Naive B cell (primary cell): ENCODE results near the gene NELFE. TPM values are rescaled to one million over a fixed set of nuclear protein-coding genes. Genes with fewer than 3 reads are reported as not detected.
A peak's percentile ranks its signal among the peaks of the same experiment; 100 is the strongest.
"Not testable (repeated sequence)": the region's sequence is repeated elsewhere in the genome, so short reads cannot be mapped to it uniquely, and the experiment has no call there.

Experiments
- ATAC-seq, 2 donors: fragments of 150-1000 bp; cut with Tn5 transposase; 2 replicates each; pipeline ENCODE4 v1.10.0; 2021; ENCODE audit warnings: low read depth in 2 of 2, mild to moderate bottlenecking in 2 of 2, moderate library complexity in 2 of 2
- DNase-seq: peaks from one replicate; pipeline ENCODE4 v3.0.0; 2022
- H3K27ac Mint-ChIP-seq, 6 donors: one replicate each; pipeline ENCODE4 v1.8.0; 2020 to 2022; ENCODE audit warnings: mild to moderate bottlenecking in 6 of 6, mixed read lengths in 6 of 6, moderate library complexity in 5 of 6, inconsistent platforms in 2 of 6
- H3K27me3 Mint-ChIP-seq, 3 donors: one replicate each; pipeline ENCODE4 v1.8.0; 2021 to 2022; ENCODE audit warnings: mixed read lengths in 3 of 3, mild to moderate bottlenecking in 1 of 3
- H3K36me3 Mint-ChIP-seq, 2 donors: one replicate each; pipeline ENCODE4 v1.8.0; 2020 to 2022; ENCODE audit warnings: mixed read lengths in 2 of 2, inconsistent platforms in 1 of 2, mild to moderate bottlenecking in 1 of 2
- H3K4me1 Mint-ChIP-seq, 3 donors: one replicate each; pipeline ENCODE4 v1.8.0; 2020 to 2022; ENCODE audit warnings: mixed read lengths in 3 of 3, inconsistent platforms in 1 of 3, mild to moderate bottlenecking in 1 of 3, moderate library complexity in 1 of 3
- H3K4me3 Mint-ChIP-seq, 8 donors: one replicate each; pipeline ENCODE4 v1.8.0; 2020 to 2022; ENCODE audit warnings: mild to moderate bottlenecking in 8 of 8, mixed read lengths in 8 of 8, moderate library complexity in 8 of 8, inconsistent platforms in 2 of 8
- H3K9me3 Mint-ChIP-seq, 7 donors: one replicate each; pipeline ENCODE4 v1.8.0; 2020 to 2022; ENCODE audit warnings: mixed read lengths in 7 of 7, mild to moderate bottlenecking in 5 of 7, inconsistent platforms in 2 of 7, moderate library complexity in 1 of 7
- polyA plus RNA-seq, 6 donors: library from polyadenylated mRNA; unstranded; fragments of 300-500 nt; fragmentation: Illumina TruSeq; gene quantifications; one replicate each; pipeline ENCODE4 v1.2.3, GENCODE V29; 2021; ENCODE audit warnings: low read depth in 6 of 6

Gene NELFE
- polyA plus RNA-seq, 6 donors from 2014 or later = 59.1 to 104 (median 65.3) TPM

GRCh38 chr6:31935021-31935420 lies 23.8 kb downstream of the NELFE start:
- Mint-ChIP-seq H3K9me3 (peaks cover 0 to 2% (median 0%) of the 10 kb centered on the region in 7 donors), H3K27me3 (peaks cover 0 to 8% (median 7%) of the 10 kb centered on the region in 3 donors), H3K27ac (peak overlapping the region in 1 of 6 donors; percentile 73), H3K4me1 (no peaks in the 10 kb centered on the region), H3K36me3 (no peaks in the 10 kb centered on the region), H3K4me3 (no peak overlapping the region)
- DNase-seq (no peak), ATAC-seq (no peak)

GRCh38 chr6:31933537-31933936 lies 25.2 kb downstream of the NELFE start:
- DNase-seq = no peak
- H3K4me3 Mint-ChIP-seq = peak overlapping the region in 1 of 8 donors; percentile 56
- H3K27ac Mint-ChIP-seq = no peak overlapping the region

GRCh38 chr6:31932137-31932536 lies 26.6 kb downstream of the NELFE start:
- not testable (repeated sequence) for H3K4me3 Mint-ChIP-seq, DNase-seq, H3K9me3 Mint-ChIP-seq, H3K4me1 Mint-ChIP-seq, ATAC-seq, H3K36me3 Mint-ChIP-seq, H3K27ac Mint-ChIP-seq
- H3K27me3 Mint-ChIP-seq = peaks cover 0 to 22% (median 7%) of the 10 kb centered on the region in 3 donors

More at GRCh38 chr6:31933537-31933936, 25.2 kb downstream of the NELFE start:
- H3K36me3 Mint-ChIP-seq = no peaks in the 10 kb centered on the region
- no peak for ATAC-seq
- H3K27me3 Mint-ChIP-seq = peaks cover 0 to 12% (median 7%) of the 10 kb centered on the region in 3 donors
- no peaks in the 10 kb centered on the region for H3K4me1 Mint-ChIP-seq
- H3K9me3 Mint-ChIP-seq = peaks cover 0 to 2% (median 0%) of the 10 kb centered on the region in 7 donors

DNA sequence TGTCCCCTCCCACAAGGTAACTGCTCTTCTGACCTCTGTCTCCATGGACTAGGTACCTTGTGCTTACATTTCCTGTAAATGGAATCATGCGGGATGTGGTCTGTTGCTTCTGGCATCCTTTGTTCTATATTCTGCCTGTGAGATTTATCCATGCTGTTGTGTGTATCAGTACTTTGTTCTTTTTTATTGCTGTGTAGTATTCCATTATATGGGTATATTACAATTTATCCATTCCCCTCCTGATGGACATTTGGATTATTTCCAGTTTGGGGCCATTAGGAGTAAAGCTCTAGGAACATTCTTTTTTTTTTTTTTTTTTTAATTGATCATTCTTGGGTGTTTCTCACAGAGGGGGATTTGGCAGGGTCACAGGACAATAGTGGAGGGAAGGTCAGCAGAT lies 27.8 kb downstream of the NELFE start:
- peaks cover 0 to 2% (median 0%) of the 10 kb centered on the region in 7 donors for H3K9me3 Mint-ChIP-seq
- no peak for DNase-seq
- peaks cover 0 to 22% (median 7%) of the 10 kb centered on the region in 3 donors for H3K27me3 Mint-ChIP-seq
- H3K27ac Mint-ChIP-seq = no peak overlapping the region
- H3K4me1 Mint-ChIP-seq = no peaks in the 10 kb centered on the region
- no peak for ATAC-seq
- H3K4me3 Mint-ChIP-seq = no peak overlapping the region
- no peaks in the 10 kb centered on the region for H3K36me3 Mint-ChIP-seq

- DNase-seq = no peak
- Mint-ChIP-seq H3K9me3 (peaks cover 0 to 2% (median 0%) of the 10 kb centered on the region in 7 donors), H3K27me3 (peaks cover 0 to 21% (median 7%) of the 10 kb centered on the region in 3 donors), H3K36me3 (no peaks in the 10 kb centered on the region), H3K4me3 (no peak overlapping the region), H3K27ac (peak overlapping the region in 1 of 6 donors; percentile 44), H3K4me1 (no peaks in the 10 kb centered on the region)
- no peak for ATAC-seq
Observed at GRCh38 chr6:31928672-31928939, 30.2 kb downstream of the NELFE start.

DNA sequence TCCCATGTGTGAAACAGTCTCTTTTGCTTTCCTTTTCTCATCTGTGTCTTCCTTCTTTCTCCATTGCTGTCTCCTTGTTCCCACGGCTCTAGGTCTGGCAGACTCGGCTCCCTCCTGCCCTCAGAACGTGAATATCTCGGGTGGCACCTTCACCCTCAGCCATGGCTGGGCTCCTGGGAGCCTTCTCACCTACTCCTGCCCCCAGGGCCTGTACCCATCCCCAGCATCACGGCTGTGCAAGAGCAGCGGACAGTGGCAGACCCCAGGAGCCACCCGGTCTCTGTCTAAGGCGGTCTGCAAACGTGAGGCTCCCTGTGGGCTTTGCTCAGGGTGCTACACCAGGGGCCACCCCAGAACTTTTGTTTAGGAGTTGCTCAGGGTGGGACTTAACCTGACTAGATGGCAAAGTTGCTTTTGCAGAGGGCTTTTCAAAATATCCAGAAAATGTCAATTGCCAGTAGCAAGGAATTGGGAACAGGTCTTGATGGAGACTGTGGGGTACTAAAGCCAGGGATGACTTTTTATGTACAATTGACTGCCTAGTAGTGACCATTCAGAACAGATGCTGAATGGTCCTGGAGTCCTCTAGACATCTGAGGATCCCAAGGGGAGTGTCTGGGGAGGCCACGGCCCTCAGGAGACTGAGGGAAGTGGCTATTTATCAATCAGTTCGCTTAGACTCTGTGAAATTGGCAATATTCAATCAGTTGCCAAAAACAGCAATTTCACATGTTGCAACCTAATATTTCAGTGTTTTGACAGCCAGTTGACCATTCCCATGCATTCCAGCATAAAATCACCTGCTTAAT lies 30.7 kb downstream of the NELFE start:
- no peak overlapping the region for H3K4me3 Mint-ChIP-seq
- H3K9me3 Mint-ChIP-seq = peaks cover 0 to 2% (median 0%) of the 10 kb centered on the region in 7 donors
- no peak overlapping the region for H3K27ac Mint-ChIP-seq
- no peak for DNase-seq
- no peaks in the 10 kb centered on the region for H3K36me3 Mint-ChIP-seq
- no peak for ATAC-seq
- peaks cover 0 to under 1% (median 0%) of the 10 kb centered on the region in 3 donors for H3K4me1 Mint-ChIP-seq
- peaks cover 0 to 15% (median 7%) of the 10 kb centered on the region in 3 donors for H3K27me3 Mint-ChIP-seq

- Mint-ChIP-seq H3K4me1 (peaks cover 0 to 2% (median 0%) of the 10 kb centered on the region in 3 donors), H3K27me3 (peaks cover 0 to 14% (median 7%) of the 10 kb centered on the region in 3 donors), H3K4me3 (no peak within 1 kb of the TSS), H3K36me3 (no peaks in the 10 kb centered on the region), H3K9me3 (peaks cover 0 to 2% (median 0%) of the 10 kb centered on the region in 7 donors), H3K27ac (peak within 1 kb of the TSS in 1 of 6 donors; percentile 44)
- ATAC-seq (no peak), DNase-seq (no peak)
Observed at GRCh38 chr6:31927242-31927862, 31.4 kb downstream of the NELFE start, which contains the start of gene C2. C2 (plus strand) TSS chr6:31927717; CDS start chr6:31927753, 36 bp downstream.

GRCh38 chr6:31922942-31923341 lies 35.8 kb downstream of the NELFE start:
- Mint-ChIP-seq H3K4me3 (no peak overlapping the region), H3K9me3 (no peaks in the 10 kb centered on the region), H3K27me3 (peaks cover 0 to 5% (median 0%) of the 10 kb centered on the region in 3 donors), H3K27ac (peak overlapping the region in 2 of 6 donors; percentile 40 to 65), H3K4me1 (peaks cover 0 to 2% (median 0%) of the 10 kb centered on the region in 3 donors), H3K36me3 (no peaks in the 10 kb centered on the region)
- DNase-seq (peak; percentile 16), ATAC-seq (no peak)

GRCh38 chr6:31920811-31921210 lies 38.0 kb downstream of the NELFE start:
- peaks cover 0 to 3% (median 2%) of the 10 kb centered on the region in 3 donors for H3K4me1 Mint-ChIP-seq
- H3K27ac Mint-ChIP-seq = no peak overlapping the region
- DNase-seq = no peak
- no peaks in the 10 kb centered on the region for H3K36me3 Mint-ChIP-seq
- H3K4me3 Mint-ChIP-seq = no peak overlapping the region
- peaks cover 0 to 5% (median 0%) of the 10 kb centered on the region in 3 donors for H3K27me3 Mint-ChIP-seq
- no peak for ATAC-seq
- H3K9me3 Mint-ChIP-seq = no peaks in the 10 kb centered on the region

GRCh38 chr6:31919624-31920303 lies 39.0 kb downstream of the NELFE start:
- DNase-seq (no peak), ATAC-seq (no peak)
- H3K9me3 Mint-ChIP-seq = no peaks in the 10 kb centered on the region
- H3K4me3 Mint-ChIP-seq = no peak overlapping the region
- peaks cover 0 to 4% (median 2%) of the 10 kb centered on the region in 3 donors for H3K4me1 Mint-ChIP-seq
- H3K27me3 Mint-ChIP-seq = peaks cover 0 to 10% (median 0%) of the 10 kb centered on the region in 3 donors
- H3K27ac Mint-ChIP-seq = no peak overlapping the region
- no peaks in the 10 kb centered on the region for H3K36me3 Mint-ChIP-seq

- Mint-ChIP-seq H3K36me3 (no peaks in the 10 kb centered on the region), H3K27me3 (peaks cover 0 to 10% (median 0%) of the 10 kb centered on the region in 3 donors), H3K4me3 (no peak overlapping the region), H3K9me3 (no peaks in the 10 kb centered on the region), H3K4me1 (peaks cover 0 to 4% (median 2%) of the 10 kb centered on the region in 3 donors), H3K27ac (no peak overlapping the region)
- no peak for DNase-seq
- ATAC-seq = no peak
Observed at GRCh38 chr6:31918069-31918720, 40.6 kb downstream of the NELFE start.

DNA sequence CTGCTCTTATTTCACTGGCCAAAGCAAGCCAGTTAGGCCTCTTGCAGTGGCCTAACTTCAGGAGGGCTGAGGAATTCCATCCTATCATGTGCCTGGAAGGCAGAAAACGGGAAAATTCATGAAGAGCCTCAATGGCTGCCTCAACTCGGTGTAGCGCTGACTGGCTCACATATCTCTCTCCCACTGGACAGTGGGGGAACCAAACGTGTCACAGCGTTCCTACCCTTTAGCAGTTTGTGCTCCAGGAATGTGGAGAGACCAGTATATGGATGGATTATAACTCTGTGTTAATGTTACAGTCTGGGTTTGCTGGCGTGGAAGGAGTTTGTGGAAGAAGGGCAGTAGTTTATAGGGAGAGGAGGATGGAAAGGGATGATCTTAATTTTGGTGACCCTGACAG lies 43.0 kb downstream of the NELFE start:
- Mint-ChIP-seq H3K9me3 (no peaks in the 10 kb centered on the region), H3K4me3 (peak overlapping the region in 1 of 8 donors; percentile 53), H3K4me1 (peaks cover 0 to 7% (median 0%) of the 10 kb centered on the region in 3 donors), H3K36me3 (no peaks in the 10 kb centered on the region), H3K27ac (no peak overlapping the region), H3K27me3 (peaks cover 0 to 18% (median 0%) of the 10 kb centered on the region in 3 donors)
- DNase-seq = no peak
- no peak for ATAC-seq

DNA sequence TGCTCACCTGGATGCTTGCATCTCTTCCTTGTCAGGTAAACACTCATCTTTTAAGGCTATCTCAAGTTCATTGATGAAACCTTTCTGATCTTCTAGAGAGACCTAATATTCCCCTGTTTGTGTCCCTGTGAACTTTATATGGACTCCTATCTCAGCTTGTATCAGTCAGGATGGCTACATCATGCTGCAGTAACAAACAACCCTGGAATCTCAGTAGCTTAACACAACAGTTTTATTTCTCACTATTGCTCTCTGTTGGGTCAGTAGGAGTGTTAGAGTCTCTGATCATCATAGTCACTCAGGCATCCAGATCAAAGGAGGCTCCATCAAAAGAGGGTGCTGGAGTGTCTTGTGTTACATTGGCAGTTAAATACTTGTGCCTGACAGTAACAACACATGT lies 43.4 kb downstream of the NELFE start:
- Mint-ChIP-seq H3K27ac (peak overlapping the region in 1 of 6 donors; percentile 53), H3K4me1 (peaks cover 0 to 7% (median 0%) of the 10 kb centered on the region in 3 donors), H3K4me3 (no peak overlapping the region), H3K9me3 (no peaks in the 10 kb centered on the region), H3K36me3 (no peaks in the 10 kb centered on the region), H3K27me3 (peaks cover 0 to 18% (median 0%) of the 10 kb centered on the region in 3 donors)
- no peak for DNase-seq
- ATAC-seq = no peak
